Activated gamma-delta T cell (primary cell): ENCODE measurements around the gene FEM1C.

Source experiments
- DNase-seq: peaks from one replicate; lab custom pipeline; 2025; lab: John Stamatoyannopoulos, UW
- total RNA-seq, 2 donors: gene quantifications; one replicate each; lab custom pipeline; 2026; lab: John Stamatoyannopoulos, UW

FEM1C gene, protein sequence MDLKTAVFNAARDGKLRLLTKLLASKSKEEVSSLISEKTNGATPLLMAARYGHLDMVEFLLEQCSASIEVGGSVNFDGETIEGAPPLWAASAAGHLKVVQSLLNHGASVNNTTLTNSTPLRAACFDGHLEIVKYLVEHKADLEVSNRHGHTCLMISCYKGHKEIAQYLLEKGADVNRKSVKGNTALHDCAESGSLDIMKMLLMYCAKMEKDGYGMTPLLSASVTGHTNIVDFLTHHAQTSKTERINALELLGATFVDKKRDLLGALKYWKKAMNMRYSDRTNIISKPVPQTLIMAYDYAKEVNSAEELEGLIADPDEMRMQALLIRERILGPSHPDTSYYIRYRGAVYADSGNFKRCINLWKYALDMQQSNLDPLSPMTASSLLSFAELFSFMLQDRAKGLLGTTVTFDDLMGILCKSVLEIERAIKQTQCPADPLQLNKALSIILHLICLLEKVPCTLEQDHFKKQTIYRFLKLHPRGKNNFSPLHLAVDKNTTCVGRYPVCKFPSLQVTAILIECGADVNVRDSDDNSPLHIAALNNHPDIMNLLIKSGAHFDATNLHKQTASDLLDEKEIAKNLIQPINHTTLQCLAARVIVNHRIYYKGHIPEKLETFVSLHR
- total RNA-seq = 41.7 reads per million in 2 donors

DNA sequence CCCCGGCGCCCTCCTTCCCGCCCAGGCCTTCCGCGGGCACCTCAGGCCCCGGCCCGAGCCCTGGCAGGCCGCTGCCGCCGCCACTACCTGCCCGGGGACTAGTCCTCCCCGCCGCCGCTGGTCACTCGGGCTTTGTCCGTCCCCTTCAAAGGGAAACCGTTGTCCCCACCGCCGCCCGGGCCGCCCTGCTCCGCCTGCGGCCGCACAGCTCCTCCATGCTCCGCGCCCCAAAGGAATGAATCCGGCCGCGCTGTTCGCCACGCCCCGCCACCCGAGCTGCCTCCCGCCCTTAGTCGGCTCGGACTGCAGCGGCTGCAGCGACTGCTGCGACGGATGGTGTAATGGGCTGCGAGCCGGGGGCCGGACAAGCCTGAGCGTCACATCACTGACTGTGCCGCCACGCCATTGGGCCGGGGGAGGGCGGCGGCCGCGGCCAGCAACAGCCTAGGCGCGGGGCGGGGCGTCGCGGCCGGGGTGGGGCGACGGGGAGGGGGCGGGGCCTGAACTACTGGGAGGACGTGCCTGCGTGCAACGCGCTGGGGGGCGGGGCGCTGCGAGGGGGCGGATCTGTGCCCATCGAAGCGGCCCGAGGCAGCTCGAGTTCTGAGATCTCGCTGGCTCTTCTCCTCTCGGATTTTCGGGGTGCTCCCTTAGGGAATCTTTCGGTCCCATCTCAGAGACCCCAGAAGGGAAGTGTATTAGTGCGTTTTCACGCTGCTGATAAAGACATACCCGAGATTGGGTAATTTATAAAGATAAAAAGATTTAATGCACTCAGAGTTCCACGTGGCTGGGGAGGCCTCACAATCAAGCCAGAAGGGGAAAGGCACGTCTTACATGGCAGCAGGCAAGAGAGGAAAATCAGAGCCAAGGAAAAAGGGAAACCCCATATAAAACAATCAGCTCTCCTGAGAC lies at the start of gene FEM1C:
FEM1C (minus strand) TSS at position 340 of the 915 bp plus-strand sequence. CDS start 1,282 bp downstream, outside the sequence.
- DNase-seq = peak; percentile 97

DNA sequence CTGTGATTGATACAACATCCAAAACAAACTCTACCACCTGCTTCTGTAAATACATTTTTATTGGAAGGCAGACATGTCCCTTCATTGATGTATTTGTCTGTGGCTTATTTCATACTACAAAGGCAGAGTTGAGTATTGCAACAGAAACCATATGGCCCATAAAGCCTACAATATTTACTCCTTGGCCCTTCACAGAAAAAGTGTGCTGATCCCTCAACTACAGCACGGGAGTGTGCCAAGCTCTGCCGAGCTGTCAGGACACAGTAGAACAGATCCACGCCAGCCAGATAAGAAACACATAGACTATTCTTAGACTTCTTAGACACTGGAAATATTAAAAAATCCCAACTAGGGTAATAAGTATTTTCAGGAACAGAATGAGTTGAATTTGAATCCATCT lies 44.5 kb upstream of the FEM1C start:
- DNase-seq = no peak

DNA sequence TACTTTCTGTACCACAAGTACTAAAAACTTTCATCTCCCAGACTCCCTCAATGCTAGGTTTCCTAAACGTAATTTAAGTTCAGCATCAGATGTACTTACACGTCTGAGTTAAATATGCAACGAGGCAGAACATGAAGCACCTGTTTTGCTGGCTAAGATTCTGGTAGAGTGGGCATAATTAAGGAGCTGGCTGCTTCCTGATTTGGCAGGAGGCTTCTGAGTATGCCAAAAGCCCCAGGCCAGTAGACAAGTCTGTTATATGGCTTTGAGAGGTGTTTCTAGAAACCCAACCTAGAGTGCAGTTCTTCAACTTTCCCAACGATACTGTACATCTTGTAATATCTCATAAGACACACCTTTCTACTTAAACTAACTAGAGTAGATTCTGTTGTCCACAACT lies 44.1 kb upstream of the FEM1C start:
- no peak for DNase-seq

DNA sequence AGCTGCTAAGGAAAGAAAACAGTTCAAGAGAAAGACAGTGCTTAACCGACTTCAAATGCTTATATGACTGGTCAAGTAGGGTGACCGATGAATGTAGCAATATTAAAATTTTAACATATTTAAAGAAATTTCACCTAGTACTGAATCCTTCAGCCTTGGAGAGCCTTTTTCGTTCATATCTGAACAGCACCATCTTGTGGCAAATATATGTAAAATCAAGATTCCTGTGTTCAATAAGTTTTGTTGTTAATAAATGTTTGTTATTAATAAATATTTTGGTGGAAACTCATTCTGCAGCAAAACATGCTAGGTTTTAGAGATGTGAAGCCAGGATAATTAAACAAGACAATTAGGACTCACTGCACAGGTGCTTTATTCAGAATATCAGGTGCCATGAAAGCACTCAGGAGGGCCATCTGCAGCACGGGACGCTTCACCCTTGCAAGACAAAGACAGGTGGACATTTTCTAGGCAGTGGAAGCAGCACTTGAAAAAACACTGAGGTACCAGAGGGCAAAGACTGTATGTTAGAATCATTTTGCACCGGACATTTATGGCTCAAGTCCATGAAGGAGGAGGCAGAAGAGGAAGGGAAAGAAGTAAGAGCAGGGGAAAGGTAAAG lies 42.1 kb upstream of the FEM1C start:
- DNase-seq = no peak

DNA sequence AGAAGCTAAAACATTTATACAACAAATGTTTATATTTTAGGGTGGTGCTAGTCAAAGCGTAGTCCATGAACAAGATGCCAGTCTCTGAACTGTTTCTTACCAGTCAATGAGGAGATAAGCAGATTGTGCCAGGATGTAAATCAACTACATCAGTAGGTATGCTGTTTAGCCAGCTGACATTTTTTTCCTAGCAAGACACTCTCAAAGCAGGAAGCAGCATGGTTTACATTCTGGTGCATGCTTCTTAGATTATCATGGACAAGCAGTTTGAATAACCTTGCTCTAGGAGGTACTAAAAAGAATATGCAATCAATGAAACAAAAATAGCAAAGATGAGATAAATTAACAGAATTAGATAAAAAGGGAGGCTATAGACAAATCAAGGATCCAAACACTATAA lies 40.7 kb upstream of the FEM1C start:
- DNase-seq = no peak

DNA sequence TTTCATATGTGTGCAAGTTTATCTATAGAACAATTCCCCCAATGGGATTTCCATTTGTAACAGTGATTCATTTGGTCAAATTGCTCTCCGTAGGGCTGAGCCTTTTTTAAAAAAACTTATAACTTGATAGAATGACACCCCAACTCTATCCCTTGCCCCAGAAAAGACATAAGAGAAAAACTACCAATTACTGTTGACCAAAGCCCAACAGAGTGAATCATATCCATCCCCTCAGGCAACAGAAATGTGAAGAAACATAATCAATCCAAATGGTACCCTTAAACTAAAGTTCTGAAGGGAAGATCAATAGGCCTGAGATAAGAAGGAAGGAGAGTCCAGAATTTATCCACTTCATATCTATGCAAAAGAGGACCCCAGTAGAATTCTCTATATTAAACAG lies 39.9 kb upstream of the FEM1C start:
- no peak for DNase-seq

DNA sequence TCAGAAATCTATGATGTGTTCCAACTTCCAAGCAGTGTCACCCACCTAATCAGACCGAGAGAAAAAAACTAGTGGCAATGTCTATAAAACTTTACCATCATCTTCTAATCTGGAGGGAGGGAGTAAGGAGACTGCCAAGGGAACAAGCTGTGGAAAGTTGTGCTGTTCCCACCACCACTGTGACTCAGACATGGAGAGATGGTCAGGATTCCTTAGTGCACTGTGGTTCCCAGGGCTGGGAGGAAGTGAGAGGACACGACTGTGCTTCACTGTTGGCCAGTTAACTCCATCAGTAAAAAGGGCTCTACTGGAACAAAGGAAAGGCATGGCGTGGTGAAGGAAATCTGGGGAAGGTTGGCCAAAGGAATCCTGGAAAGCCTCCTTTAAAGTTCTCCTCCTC lies 38.9 kb upstream of the FEM1C start:
- no peak for DNase-seq

DNA sequence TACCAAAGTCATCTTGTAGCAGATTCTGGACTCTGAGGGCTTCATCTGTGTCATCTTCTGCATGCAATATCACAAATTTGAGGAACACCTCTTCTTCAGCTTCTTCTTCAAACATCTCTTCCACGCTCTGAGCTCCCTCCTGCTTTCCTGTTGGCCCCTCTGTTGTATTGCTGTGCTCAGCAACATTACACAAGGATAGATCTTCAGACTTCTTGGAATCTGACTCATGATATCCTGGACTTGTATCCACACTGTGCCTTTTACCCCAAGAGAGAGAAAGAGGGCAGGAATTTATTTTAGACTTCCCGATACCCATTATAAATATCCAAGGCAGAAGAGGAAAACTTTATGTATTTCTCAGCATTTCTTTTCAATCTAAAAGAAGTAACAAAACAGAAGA lies 36.4 kb upstream of the FEM1C start:
- no peak for DNase-seq

DNA sequence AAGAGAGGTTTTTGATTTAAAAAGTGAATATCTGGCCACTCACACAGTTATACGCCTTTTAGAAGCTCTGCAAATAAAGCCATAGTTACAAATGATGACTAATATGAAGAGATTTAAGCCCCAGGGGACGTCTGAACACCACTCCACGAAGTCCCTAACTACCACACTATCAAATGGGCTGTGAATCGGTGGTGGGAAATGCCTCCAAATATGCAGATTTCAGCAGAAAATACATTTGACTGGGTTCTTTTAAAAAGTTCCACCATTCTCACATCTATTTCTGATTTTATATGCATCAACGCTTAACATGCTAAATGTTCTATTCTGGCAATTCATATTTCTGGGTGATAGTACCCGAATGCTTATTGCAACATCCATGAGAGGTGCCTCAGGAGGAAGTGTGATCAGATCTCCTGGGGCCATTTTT lies 35.2 kb upstream of the FEM1C start:
- DNase-seq = no peak

DNA sequence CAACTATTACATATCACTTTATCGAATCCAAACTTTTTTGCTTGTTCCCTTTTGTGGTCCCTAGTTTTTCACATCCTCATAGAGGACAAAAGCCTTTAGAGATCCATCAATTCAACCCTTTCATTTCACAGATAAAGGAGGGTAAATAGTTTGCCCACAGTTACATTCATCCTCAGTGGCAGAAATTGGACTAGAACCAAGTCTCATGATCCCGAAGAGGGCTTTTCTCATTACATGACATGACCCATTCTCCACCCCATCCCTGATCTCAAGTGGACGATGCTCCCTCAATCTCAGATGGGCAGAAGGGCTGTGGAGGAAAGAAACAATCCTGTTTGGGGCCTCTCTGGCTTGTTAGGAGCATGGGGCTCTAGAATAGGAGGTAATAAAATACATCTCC lies 34.6 kb upstream of the FEM1C start:
- no peak for DNase-seq

DNA sequence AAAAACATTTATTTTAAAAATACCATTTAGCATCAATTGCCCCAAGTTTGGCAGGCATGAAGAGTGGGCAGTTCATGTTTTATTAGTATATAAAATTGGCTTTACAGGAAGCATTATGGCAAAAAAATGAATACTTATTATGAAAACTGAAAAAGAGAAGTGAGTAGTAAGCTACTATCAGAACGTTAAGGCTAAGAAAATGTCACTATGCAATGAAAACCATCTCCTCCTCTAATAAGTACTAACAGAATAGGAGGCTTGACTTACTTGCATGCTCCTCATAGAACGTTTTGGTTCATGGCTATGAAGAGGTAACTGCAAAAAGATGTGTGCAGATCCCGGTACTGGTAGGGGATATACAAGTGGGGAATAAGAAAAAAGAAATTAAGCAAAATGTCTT lies 34.1 kb upstream of the FEM1C start:
- no peak for DNase-seq

DNA sequence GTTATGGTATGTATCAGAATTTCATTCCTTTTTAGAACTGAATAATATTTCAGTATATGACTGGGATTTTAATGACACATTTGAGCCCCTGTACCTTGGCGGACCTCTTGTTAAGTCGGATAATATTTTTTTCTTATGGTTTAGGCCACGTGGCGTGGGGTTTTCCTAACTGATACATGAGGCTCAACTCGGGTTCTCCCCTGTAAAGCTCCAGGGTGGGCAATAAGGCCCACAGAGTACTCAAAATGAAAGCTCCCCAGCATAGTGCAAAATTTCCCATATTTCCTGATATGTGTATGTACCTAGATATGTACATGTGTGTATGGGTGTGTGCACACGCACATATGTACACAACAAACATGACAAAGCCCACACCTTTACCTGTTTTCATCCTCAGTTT lies 33.2 kb upstream of the FEM1C start:
- DNase-seq = no peak

DNA sequence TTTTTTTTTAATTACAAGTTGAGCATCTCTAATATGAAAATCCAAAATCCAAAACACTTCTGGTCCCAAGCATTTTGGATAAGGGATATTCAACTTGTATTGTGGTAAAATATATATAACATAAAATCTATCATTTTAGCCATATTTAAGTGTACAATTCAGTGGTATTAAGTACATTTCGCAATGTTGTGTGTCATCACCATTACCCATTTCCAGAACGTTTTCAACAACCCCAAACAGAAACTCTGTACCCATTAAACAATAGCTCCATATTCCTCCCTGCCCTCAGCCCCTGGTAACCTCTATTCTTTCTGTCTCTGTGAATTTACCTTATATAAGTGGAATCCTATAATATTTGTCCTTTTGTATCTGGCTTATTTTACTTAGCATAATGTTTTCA lies 32.8 kb upstream of the FEM1C start:
- DNase-seq = no peak

DNA sequence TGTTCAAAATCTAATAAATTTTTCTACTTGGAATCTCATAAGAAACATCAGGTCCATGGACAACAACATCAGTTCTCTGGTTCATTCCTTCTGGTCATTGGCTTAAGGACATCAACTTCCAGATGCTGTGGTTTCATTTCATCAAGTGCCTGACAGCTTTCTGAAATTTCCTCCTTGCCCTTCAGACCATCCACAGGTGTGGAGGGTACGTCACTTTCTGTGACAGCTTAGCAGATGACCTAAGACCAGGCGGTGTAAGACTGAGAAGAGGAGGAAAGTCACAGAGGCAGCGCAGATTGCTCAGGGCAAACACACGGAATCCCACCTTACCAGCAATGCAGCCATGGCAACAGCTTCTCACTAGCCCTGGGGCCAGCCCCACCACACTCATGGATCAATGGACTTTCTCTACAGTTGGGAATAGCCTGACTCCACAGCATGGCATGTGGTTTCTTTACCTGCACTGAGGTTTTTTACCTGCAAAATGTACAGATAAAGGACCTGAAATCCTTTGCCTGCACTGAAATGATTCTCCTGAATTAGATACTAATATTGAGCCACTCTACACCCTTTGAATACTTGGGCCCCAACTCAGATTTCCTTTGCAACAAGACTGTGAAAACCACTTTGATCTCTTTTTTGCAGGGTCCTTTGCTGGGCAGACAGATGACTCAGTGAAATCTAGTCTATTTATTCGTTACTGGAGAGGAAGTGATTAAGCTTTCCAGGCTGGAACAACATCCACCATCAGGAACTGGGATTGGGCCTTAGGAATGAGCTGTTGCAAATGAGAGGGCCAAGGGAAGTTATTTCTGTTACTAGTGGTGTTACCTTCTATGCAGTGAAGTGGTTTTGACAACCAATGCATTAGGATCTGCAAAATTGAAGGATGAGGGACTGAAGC lies 30.8 kb upstream of the FEM1C start:
- no peak for DNase-seq

DNA sequence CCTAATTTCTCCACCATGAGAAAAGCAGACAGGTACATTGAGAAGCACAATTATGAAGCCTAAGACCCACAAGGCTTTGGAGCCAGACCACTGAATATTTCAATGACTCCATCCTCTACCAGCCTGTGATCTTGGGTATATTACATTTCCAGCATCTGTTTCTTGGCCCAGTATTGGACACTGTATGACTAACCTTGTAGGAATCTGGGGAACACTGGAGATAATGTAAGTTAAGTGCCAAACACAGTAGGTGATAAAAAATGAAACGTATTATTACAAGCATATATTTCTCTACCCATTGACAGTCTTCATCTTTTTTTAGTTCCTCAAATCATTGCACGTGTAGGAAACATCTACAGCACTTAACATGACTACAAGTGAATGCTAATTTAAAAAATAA lies 28.6 kb upstream of the FEM1C start:
- DNase-seq = no peak

DNA sequence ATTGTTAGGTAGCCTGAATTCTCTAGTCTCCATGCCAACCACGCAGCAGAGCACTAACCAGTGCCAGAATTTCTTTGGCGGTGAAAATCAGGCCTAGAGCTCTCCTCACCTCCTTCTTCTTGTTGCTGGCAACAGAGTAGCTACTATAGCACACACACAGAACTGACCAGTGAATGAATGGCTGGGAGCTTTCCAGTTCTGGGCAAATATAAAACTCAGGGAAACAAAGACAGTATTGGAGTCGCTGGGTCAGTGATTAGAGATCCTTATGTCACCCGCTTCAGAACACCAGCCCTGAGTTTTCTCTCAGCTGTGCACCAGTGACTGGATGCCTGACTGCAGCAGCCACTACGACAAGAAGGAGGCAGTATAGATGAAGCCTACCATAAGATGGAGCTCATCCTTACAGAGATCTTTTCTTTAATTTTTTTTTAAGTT lies 26.9 kb upstream of the FEM1C start:
- no peak for DNase-seq

DNA sequence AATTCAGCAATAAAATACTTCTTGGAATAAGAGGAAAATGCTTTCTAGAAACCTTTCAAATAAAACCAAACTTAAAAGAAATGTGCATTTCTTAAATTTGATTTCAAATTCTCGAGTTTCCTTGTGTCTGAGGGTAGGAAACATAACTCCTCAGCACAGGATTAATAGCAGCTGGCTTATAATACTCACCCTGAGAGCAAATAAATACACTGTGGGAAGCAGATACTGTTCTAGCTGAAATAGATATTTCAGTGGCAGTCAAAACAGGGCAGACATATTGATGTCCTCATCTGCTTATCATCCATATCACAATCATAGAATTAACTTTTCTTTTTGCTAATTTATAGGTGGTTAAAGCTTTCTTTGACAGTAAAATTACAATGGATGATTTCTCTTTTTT lies 24.1 kb upstream of the FEM1C start:
- DNase-seq = no peak

DNA sequence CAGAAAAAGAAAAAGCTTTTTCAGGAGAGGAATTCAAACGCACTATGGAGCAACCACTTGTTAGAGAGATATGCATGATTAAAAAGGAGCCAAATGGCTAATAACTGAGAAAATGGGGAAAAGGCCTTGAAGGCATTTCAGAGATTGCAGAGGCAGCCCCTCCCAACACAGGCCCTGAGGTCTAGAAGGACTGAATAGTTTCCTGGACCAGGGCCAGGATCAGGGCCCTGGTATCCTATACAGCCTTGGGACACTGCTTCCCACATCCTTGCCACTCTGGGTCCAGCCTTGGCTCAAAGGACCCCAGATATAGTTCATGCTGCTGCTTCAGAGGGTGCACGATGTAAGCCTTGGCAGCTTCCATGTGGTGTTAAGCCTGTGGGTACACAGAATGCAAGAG lies 20.7 kb upstream of the FEM1C start:
- no peak for DNase-seq

DNA sequence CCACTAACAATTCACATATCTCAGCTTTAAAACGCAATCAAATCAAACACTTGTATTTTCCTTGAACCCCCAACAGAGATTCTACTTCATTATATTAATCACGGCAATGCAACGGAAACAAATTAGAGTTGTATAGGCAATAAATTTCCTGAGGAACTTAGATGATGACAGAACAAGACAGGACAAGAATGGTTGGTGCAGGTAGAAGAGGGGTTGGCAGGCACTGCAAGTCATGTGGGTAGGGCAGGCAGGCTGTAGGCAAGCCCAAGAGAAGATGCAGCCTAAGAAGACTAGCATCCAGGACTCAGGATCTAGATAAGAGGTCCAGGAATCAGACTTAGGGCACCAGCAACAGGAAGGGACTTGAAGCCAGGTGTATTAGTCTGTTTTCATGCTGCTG lies 16.6 kb upstream of the FEM1C start:
- no peak for DNase-seq

DNA sequence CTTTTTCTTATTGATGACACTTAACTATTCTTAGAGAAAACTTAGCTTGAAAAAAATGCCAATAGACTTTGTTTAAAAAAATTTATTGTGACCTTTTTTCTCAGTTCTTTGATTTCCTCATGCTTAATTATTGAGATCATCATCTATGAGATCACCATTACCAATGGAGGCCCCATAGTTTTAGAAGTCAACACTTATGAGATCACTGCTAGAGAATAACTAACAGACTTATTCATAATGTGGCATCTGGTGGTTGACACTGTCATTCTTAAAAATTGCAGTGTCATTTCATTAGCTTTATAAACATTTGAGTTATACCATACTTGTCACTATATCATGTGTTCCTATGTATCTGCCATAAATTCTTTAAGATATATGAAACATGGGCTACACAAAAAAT lies 14.9 kb upstream of the FEM1C start:
- DNase-seq = no peak

DNA sequence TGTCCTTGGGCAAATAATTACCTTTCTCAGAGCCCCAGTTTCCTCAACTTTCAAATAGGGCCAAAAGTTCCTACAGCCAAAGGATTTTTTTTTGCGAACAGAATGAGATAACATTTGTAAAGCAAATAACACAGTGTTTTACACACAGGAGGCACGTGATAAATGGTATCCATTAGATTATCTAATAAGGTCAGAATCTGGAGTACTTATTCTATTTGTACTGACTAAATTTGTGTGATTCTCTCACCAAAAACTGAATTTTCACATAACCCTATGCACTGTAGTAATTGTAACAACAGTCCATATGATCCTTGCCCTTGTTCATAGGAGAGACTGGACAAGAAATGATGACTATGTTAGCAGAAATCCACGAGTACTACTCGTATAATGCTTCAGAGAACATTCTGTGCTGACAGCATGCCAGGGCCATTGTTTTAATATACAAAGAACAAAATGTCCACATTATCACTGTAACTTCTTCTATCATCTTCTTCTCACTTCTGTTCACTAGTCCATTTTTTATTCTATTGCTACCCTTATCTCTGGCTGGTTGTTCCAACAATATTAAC lies 13.9 kb upstream of the FEM1C start:
- no peak for DNase-seq
